Astrocyte of the spinal cord (primary cell): ENCODE measurements around the gene STK32C.

Source experiments
- DNase-seq: peaks from one replicate; pipeline ENCODE4 v3.0.0; 2011; ENCODE audit warnings: low read depth, low spot score
- H3K4me3 ChIP-seq: 2 replicates; pipeline ENCODE4 v1.5.1; 2011; ENCODE audit warnings: low read depth, mild to moderate bottlenecking, low read length, moderate library complexity
- in situ Hi-C: cut with HindIII; loops from 2 replicates; pipeline ENCODE4 v1.10.0; 2017; ENCODE audit warnings: low sequenced_read_pairs
- TF ChIP-seq, protein P1 (sequence below): IDR thresholded peaks from 2 replicates; pipeline ENCODE4 v1.5.1; 2012; ENCODE audit warnings: low read depth, mild to moderate bottlenecking, low read length, inconsistent platforms

The STK32C gene

DNA sequence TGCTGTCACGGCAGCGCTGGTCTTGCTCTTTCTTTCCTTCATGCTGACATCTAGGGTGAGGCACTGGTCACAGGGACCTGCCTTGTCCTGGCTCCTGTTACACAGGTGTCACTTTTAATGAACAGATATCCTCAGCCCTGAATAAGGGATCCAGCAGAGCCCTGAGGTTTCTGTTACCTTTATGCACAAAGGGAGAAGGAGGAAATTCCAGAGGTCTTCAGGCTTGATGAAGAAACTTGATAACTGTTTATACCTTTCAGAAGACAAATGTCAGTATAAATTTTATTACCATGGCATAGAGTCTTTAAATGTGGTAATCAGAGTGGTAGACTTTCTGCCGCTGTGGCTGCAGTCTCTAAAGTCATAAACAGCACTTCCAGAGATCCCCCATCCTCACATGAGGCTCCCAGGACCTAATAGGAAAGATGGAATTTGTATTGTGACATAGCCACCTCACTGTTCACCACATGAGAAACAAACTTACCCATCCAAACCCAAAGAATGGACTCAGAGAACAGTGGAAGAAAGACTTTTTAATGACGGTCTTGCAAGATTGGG lies 27.0 kb upstream of the STK32C start:
- TF ChIP-seq, protein P1, sequence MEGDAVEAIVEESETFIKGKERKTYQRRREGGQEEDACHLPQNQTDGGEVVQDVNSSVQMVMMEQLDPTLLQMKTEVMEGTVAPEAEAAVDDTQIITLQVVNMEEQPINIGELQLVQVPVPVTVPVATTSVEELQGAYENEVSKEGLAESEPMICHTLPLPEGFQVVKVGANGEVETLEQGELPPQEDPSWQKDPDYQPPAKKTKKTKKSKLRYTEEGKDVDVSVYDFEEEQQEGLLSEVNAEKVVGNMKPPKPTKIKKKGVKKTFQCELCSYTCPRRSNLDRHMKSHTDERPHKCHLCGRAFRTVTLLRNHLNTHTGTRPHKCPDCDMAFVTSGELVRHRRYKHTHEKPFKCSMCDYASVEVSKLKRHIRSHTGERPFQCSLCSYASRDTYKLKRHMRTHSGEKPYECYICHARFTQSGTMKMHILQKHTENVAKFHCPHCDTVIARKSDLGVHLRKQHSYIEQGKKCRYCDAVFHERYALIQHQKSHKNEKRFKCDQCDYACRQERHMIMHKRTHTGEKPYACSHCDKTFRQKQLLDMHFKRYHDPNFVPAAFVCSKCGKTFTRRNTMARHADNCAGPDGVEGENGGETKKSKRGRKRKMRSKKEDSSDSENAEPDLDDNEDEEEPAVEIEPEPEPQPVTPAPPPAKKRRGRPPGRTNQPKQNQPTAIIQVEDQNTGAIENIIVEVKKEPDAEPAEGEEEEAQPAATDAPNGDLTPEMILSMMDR: no peak
- no peak for DNase-seq
- in situ Hi-C loops: no loop called here
- H3K4me3 ChIP-seq: no peak overlapping the region

DNA sequence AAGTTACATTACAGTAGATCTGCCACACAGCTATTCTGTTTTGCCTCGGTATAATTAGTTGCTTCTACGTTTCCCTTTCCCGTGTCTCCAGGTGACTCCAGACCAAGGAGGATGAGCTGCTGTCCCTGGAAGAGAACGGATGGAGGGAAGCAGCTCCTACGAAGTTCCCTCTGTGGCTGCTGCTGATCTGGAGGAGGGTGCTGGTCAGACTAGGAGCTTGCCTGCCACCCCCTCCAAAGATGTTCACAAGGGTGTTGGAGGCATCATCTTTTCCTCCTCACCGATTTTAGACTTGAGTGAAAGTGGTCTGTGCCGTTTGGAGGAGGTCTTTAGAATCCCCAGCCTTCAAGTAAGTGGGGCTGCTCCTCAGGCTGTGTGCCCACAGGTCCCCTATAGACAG lies 25.6 kb upstream of the STK32C start:
- no peak for DNase-seq
- TF ChIP-seq, protein P1: no peak
- H3K4me3 ChIP-seq: no peak overlapping the region
- in situ Hi-C loops: no loop called here

DNA sequence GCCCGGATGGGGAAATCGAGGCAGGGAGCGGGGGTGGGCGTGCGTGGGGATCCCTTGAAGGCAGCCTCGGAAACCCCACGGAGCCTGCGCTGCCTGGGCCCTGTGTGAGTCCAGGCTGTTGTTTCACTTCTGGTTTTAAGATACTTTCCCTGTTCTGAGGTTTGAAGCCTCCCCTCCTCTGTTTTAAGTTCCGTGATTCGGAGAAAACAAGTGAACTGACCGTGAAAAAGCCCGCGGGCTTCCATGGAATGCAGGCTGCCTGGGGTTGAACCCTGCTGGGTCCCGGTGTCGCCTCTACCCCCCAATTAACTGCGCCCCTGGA lies 24.6 kb upstream of the STK32C start:
- H3K4me3 ChIP-seq: peak overlapping the region; percentile 81
- in situ Hi-C loops: no loop called here
- DNase-seq: no peak
- TF ChIP-seq, protein P1: no peak

DNA sequence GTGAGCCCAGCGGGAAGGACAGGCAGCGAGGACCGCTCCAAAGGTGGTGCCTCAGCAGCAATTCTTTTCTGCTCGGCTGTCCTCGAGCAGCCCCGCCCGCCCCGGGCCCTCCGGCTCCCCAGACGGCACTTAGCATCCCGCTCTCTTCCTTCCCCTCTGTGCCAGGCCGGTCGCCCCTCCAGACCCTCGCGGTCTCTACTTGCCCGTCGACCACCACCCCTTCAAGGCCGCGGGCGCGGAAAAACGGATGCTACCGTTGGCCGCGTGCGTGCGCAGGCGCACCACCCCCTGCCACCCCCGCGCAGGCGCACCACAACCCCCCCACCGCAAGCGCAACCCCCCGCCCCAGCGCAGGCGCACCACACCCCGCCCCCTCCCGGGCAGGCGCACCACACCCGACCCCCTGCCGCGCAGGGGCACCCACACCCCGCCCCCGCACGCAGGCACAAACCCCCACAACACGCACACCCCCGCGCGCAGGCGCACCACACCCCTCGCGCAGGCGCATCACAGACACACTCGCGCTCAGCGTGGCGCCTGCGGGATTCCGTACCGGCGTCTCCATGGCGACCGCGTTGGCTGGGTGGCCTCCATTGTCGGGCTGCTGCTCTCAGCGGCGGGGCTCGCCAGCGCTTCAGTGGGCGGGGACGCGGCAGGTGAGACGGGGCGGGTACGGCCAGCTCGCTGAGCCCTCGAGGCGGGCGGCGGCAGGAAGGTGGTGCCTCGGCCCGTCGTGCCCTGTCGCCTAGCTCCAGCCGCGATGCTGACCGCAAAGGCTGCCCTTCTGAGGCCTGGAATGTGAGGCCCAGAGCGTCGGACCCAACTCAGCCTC lies 24.1 kb upstream of the STK32C start, which contains the start of gene LRRC27:
LRRC27 (plus strand) TSS at position 593 of the 832 bp plus-strand sequence. CDS start 1,332 bp downstream, outside the sequence.
- peak within 1 kb of the TSS; percentile 99 for H3K4me3 ChIP-seq
- DNase-seq: peak; percentile 97
- in situ Hi-C loops: no loop called here
- TF ChIP-seq, protein P1: no peak

DNA sequence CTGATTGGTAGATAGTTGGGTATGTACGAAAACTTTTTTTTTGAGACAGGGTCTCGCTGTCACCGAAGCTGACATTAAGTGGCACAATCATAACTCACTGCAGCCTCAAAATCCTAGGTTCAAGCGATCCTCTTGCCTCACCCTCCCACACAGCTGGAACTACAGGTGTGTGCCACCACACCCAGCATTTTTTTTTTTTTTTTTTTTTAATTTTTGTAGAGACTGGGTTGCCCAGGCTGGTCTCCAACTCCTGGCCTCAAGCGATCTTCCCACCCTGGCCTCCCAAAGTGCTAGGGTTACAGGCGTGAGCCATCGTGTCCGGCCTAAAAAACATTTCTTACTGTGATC lies 22.7 kb upstream of the STK32C start:
- peak overlapping the region; percentile 99 for H3K4me3 ChIP-seq
- in situ Hi-C loops: no loop called here
- TF ChIP-seq, protein P1: no peak
- DNase-seq: no peak

DNA sequence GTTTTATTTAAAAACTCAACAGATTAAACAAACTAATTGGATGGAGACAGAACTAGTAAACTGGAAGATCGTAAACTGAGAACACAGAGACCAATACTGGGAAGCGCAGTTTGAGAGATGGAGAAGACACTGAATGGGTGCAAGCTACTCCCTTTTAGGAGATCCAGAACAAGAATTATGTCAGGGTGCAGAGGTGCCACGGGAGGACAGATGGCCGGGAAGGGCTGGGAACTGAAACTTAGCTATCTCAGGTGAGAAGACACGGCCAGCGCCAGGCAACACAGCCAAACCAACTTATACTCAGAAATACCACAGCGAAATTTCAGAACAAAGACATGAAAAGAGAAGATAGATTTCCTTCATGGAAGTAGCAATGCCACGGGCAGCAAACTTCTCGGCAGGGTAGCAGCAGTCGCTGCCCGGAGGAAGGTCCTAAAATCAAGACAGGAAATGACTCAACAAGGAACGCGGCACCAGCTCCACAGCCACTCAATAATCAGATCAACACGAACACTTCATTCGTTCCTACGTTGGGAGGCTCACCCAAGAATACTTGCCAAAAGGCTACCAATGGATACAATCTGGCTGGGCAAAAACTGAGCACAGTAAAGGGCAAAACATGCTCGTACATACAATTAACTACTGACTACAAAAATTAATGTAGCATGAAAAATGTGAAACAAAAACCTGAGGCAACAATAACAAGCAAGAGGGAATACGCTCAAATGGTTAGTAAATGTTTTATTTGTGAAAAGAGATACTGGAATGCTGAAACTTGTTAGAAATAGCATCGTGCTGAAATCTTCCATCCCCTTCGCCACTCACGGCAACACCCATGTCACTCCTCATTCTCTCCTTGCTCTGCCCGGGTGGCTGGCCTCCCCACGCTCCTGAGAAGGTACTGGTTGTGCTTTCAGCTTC lies 22.1 kb upstream of the STK32C start:
- peak overlapping the region; percentile 99 for H3K4me3 ChIP-seq
- TF ChIP-seq, protein P1: no peak
- in situ Hi-C loops: no loop called here
- peak; percentile 65 for DNase-seq
